Measurements from ENCODE around the gene COL23A1. TPM values are rescaled to one million over a fixed set of nuclear protein-coding genes. Genes with fewer than 3 reads are reported as not detected.

The COL23A1 gene
- total and polyA plus RNA-seq, 2 of the 13 experiments (the other 11 are each of a cell fraction or from before 2014, with no cell fraction given), result not detected

- Histone ChIP-seq H3K27me3 (ENCODE audit: control insufficient read depth in 1 of 2, insufficient read depth in 2 of 2, low read length in 2 of 2) (peaks cover 0 to 36% of the 10 kb centered on the region in 2 experiments; a peak in 3 of 5 replicates), H3K9ac (ENCODE audit: insufficient read depth, low read depth, low read length) (no peak overlapping the region), H4K20me1 (ENCODE audit: insufficient read depth, low read length) (no peaks in the 10 kb centered on the region; the same call in 1 of the 2 replicates), H2AFZ (ENCODE audit: low read length) (no peak overlapping the region), H3K4me2 (ENCODE audit: low read depth, low read length) (no peak overlapping the region), H3K4me3 (replicated peaks in 1 of 3; ENCODE audit: insufficient read depth in 1 of 3, low read depth in 2 of 3, low read length in 3 of 3) (no peak overlapping the region), H3K36me3 (replicated peaks in 1 of 2; ENCODE audit: control insufficient read depth in 1 of 2, insufficient read depth in 2 of 2, low read length in 2 of 2) (no peaks in the 10 kb centered on the region), H3K27ac (ENCODE audit: extremely low read length, insufficient read depth, low read length) (no peak overlapping the region), H3K4me1 (ENCODE audit: insufficient read depth, low read length) (no peaks in the 10 kb centered on the region), H3K9me3 (ENCODE audit: low read length) (no peaks in the 10 kb centered on the region), H3K79me2 (ENCODE audit: insufficient read depth, low read length) (no peaks in the 10 kb centered on the region)
- POLR2A ChIA-PET, result no interaction called here
- DNase-seq (ENCODE audit: low spot score) (no peak), ATAC-seq (no peak), FAIRE-seq (no peak)
- intact Hi-C loops (cut with micrococcal nuclease; ENCODE audit: unreplicated experiment) (no loop called here), in situ Hi-C loops (cut with HindIII; ENCODE audit: extremely low pct_ligation_motif_present, low pct_unique_long_range_greater_than_20kb) (no loop called here)
- 41% methylated on average over 13 of the region's 19 CpGs for WGBS (ENCODE audit: low lambda C conversion rate)
- no peak for TF ChIP-seq SIN3B (IDR thresholded peaks at IDR 0.05; ENCODE audit: low read length)
- TF ChIP-seq AFF4 (CRISPR knock-in tag; IDR thresholded peaks at IDR 0.05), result no peak
- TF ChIP-seq ZNF777 (CRISPR knock-in tag; IDR thresholded peaks at IDR 0.05), result no peak
- TF ChIP-seq ZNF770 (CRISPR knock-in tag; IDR thresholded peaks at IDR 0.05), result no peak
- no peak for TF ChIP-seq ZXDC (CRISPR knock-in tag; IDR thresholded peaks at IDR 0.05)
- no peak for TF ChIP-seq CBX5 (CRISPR knock-in tag; IDR thresholded peaks at IDR 0.05; ENCODE audit: borderline replicate concordance)
- no peak for TF ChIP-seq ZEB1 (IDR thresholded peaks at IDR 0.05; ENCODE audit: insufficient replicate concordance, low read depth)
- TF ChIP-seq ZKSCAN5 (CRISPR knock-in tag; IDR thresholded peaks at IDR 0.05), result no peak
- no peak for TF ChIP-seq FOXO1 (CRISPR knock-in tag; IDR thresholded peaks at IDR 0.05)
- no peak for TF ChIP-seq ZNF75D (CRISPR knock-in tag; IDR thresholded peaks at IDR 0.05; ENCODE audit: borderline replicate concordance)
- TF ChIP-seq CCDC6 (CRISPR knock-in tag; IDR thresholded peaks at IDR 0.05), result no peak
- TF ChIP-seq KDM4B (CRISPR knock-in tag; IDR thresholded peaks at IDR 0.05), result no peak
- TF ChIP-seq KMT2A (CRISPR knock-in tag; IDR thresholded peaks at IDR 0.05), result no peak
- BruUV-seq (replicated peaks), result no TSS peak
- CTCF ChIA-PET (ENCODE audit: low intra/inter-chr PET ratio, low total read pairs), result no interaction called here
Measured at GRCh38 chr5:178465228-178465860, 124.8 kb downstream of the COL23A1 start.
